GM12878 (cell line): Measurements from ENCODE around the gene CRHBP. TPM values are rescaled to one million over a fixed set of nuclear protein-coding genes. Genes with fewer than 3 reads are reported as not detected.
"Not testable (repeated sequence)": the region's sequence is repeated elsewhere in the genome, so short reads cannot be mapped to it uniquely, and the experiment has no call there.

ENCODE experiments used
- ATAC-seq: fragments of 200-7000 bp; cut with Tn5 transposase; 3 replicates; pipeline ENCODE4 v1.9.1; 2020; ENCODE audit warnings: mild to moderate bottlenecking, moderate library complexity
- BruUV-seq: library from RNA; stranded (reverse); fragments of 400-500 nt; replicated peaks from 2 replicates; lab custom pipeline; 2021; lab: Mats Ljungman, UMichigan
- CTCF ChIA-PET: fragments of 300-600 bp; sonication (Branson Sonifier 250); formaldehyde crosslinking; extraction: SDS; loops from one replicate; lab custom pipeline; 2021; ENCODE audit warnings: inconsistent platforms; lab: Yijun Ruan, JAX
- POLR2A ChIA-PET: fragments of 350-600 bp; formaldehyde crosslinking; extraction: SDS; loops from one replicate; lab custom pipeline; 2021; ENCODE audit warnings: inconsistent platforms; lab: Charles Lee
- RAD21 ChIA-PET: fragments of 300-600 bp; sonication (Branson Sonifier 250); formaldehyde crosslinking; loops from one replicate; lab custom pipeline; 2023; ENCODE audit warnings: antibody characterized with exemption; ENCODE audit not compliant: unreplicated experiment; lab: Charles Lee
- SMC1A ChIA-PET: fragments of 300-600 bp; sonication (Branson Sonifier 250); formaldehyde crosslinking; loops from one replicate; lab custom pipeline; 2023; ENCODE audit not compliant: unreplicated experiment, uncharacterized antibody; lab: Charles Lee
- DNase-seq: peaks from one replicate; pipeline ENCODE4 v3.0.0-alpha.2; 2011; ENCODE audit warnings: low read depth, low spot score
- FAIRE-seq: peaks from 3 replicates; lab custom pipeline; 2011; peaks lifted over from hg19 to GRCh38; lab: Jason Lieb, UNC
- H2AFZ ChIP-seq: 2 replicates; pipeline ENCODE4 v1.6.0; 2011; ENCODE audit warnings: low read depth, low read length, control low read depth; ENCODE audit not compliant: control insufficient read depth
- H3K27ac ChIP-seq: 2 replicates; pipeline ENCODE4 v1.5.1; 2011; ENCODE audit warnings: control low read depth; ENCODE audit not compliant: control insufficient read depth, insufficient read depth
- H3K27me3 ChIP-seq, 2 experiments: replicated peaks in 1 of 2; 2 replicates each; pipeline versions ENCODE4 v1.6.0 to v1.6.1; 2011; ENCODE audit warnings: low read length in 1 of 2; ENCODE audit not compliant: control insufficient read depth in 2 of 2, insufficient read depth in 2 of 2
- H3K36me3 ChIP-seq, 2 experiments: 2 replicates each; pipeline ENCODE4 v1.5.1; 2011; ENCODE audit warnings: low read length in 1 of 2; ENCODE audit not compliant: control insufficient read depth in 2 of 2, insufficient read depth in 2 of 2
- H3K4me1 ChIP-seq: 2 replicates; pipeline ENCODE4 v1.6.1; 2011; ENCODE audit warnings: mild to moderate bottlenecking, low read length, moderate library complexity, mixed read lengths; ENCODE audit not compliant: control insufficient read depth, insufficient read depth
- H3K4me2 ChIP-seq: 2 replicates; pipeline ENCODE4 v1.6.0; 2011; ENCODE audit warnings: control low read depth; ENCODE audit not compliant: control insufficient read depth, insufficient read depth
- H3K4me3 ChIP-seq: fragments of 200-600 bp; sonication (generic); 2 replicates; pipeline ENCODE4 v1.5.1; 2016
- H3K79me2 ChIP-seq: 2 replicates; pipeline ENCODE4 v1.6.0; 2011; ENCODE audit warnings: low read length; ENCODE audit not compliant: control insufficient read depth, insufficient read depth
- H3K9ac ChIP-seq: 2 replicates; pipeline ENCODE4 v1.8.0; 2011; ENCODE audit warnings: low read length, control low read depth, mixed read lengths; ENCODE audit not compliant: control insufficient read depth, insufficient read depth
- H3K9me3 ChIP-seq: replicated peaks from 3 replicates; pipeline ENCODE4 v1.5.1; 2011; ENCODE audit warnings: mild to moderate bottlenecking, low read length; ENCODE audit not compliant: control insufficient read depth, insufficient read depth
- H4K20me1 ChIP-seq: 2 replicates; pipeline ENCODE4 v1.6.0; 2011; ENCODE audit not compliant: control insufficient read depth, insufficient read depth
- CBFB ChIP-seq: IDR thresholded peaks from 2 replicates; pipeline ENCODE4 v1.6.1; 2016; ENCODE audit warnings: antibody characterized with exemption, low read depth
- E4F1 ChIP-seq: fragments of 450-650 bp; IDR thresholded peaks from 2 replicates; pipeline ENCODE4 v1.6.1; 2018; ENCODE audit warnings: borderline replicate concordance, mild to moderate bottlenecking; ENCODE audit not compliant: partially characterized antibody
- HDGF ChIP-seq: fragments of 450-650 bp; IDR thresholded peaks from 2 replicates; pipeline ENCODE4 v1.6.1; 2016; ENCODE audit warnings: antibody characterized with exemption
- IKZF2 ChIP-seq, 2 experiments: fragments of 450-650 bp; IDR thresholded peaks; 2 replicates each; pipeline ENCODE4 v1.6.1; 2017; ENCODE audit warnings: mild to moderate bottlenecking in 2 of 2, moderate library complexity in 2 of 2
- JUND ChIP-seq: IDR thresholded peaks from 2 replicates; pipeline ENCODE4 v1.6.1; 2012; ENCODE audit warnings: low read depth, mild to moderate bottlenecking, low read length, improper control_type of control experiment, moderate library complexity
- MYC ChIP-seq: IDR thresholded peaks from 2 replicates; pipeline ENCODE4 v1.6.1; 2011; ENCODE audit warnings: mild to moderate bottlenecking, low read length, moderate library complexity, inconsistent platforms; ENCODE audit not compliant: insufficient read depth, insufficient replicate concordance, insufficient read length, severe bottlenecking
- PKNOX1 ChIP-seq: fragments of 450-650 bp; IDR thresholded peaks from 2 replicates; pipeline ENCODE4 v1.6.1; 2016; ENCODE audit warnings: mild to moderate bottlenecking
- PML ChIP-seq: IDR thresholded peaks from 2 replicates; pipeline ENCODE4 v1.6.1; 2012; ENCODE audit warnings: low read length, inconsistent platforms
- WGBS: methylation state at CpG from one replicate; pipeline ENCODE4 v1.1.6; 2016; ENCODE audit warnings: low lambda C conversion rate; ENCODE audit not compliant: insufficient replicate concordance, insufficient coverage; ENCODE audit errors: missing lambda C conversion rate; 5-methylcytosine and 5-hydroxymethylcytosine counted together
- in situ Hi-C: fragments of 300-500 bp; cut with MboI; formaldehyde crosslinking; loops from 9 replicates; pipeline ENCODE4 v1.14.3; 2018; ENCODE audit warnings: mixed read lengths
- intact Hi-C: fragments of 100-400 bp; cut with micrococcal nuclease; formaldehyde crosslinking; loops from one replicate; pipeline ENCODE4 v1.14.2; 2022; ENCODE audit not compliant: unreplicated experiment
- polyA plus RNA-seq, 11 experiments: library from polyadenylated mRNA; depleted of rRNA in 4 of 11; unstranded in 6 of 11; stranded (reverse) in 5 of 11; fragments of >200 nt; fragmentation: Nextera tagmentation in 4 of 11; fragmentation: Illumina TruSeq in 1 of 11; extraction: Ambion mirVana in 4 of 11; extraction: Trizol in 1 of 11; gene quantifications; 1 replicate in 1 of 11; 2 replicates in 10 of 11; pipeline versions ENCODE4 v1.2.1 to v1.2.3, GENCODE V29; 2011 to 2016; ENCODE audit warnings: inconsistent platforms in 2 of 11, missing spikeins in 2 of 11, low read depth in 1 of 11
- total RNA-seq, 4 experiments: library from RNA; depleted of rRNA in 3 of 4; stranded (reverse); fragments of >200 nt in 3 of 4; fragmentation: Illumina TruSeq in 1 of 4; extraction: Trizol in 1 of 4; gene quantifications; 2 replicates each; pipeline versions ENCODE4 v1.2.1 to v1.2.3, GENCODE V29; 2013 to 2021

CRHBP gene
- total and polyA plus RNA-seq, 10 of the 15 experiments (the other 5 are each of a cell fraction or from before 2014, with no cell fraction given) = 0.04 to 0.32 TPM; not detected in 8

- TF ChIP-seq PML = no peak
- TF ChIP-seq CBFB = no peak
- TF ChIP-seq JUND = no peak
- no peak for TF ChIP-seq PKNOX1
- no peak for TF ChIP-seq E4F1
- no peak for TF ChIP-seq MYC
- no peak for TF ChIP-seq HDGF
- TF ChIP-seq IKZF2 (IDR thresholded peaks at IDR 0.05) = no peak
- TF ChIP-seq, all 136 proteins: peak for 0
- ChIA-PET SMC1A (no interaction called here), POLR2A (no interaction called here), CTCF (interaction anchor here (1.2 kb wide), 1 partner anchor 8 kb away, joined by 4 read pairs; no protein-coding TSS in a partner anchor), RAD21 (no interaction called here)
- intact Hi-C loops (no loop called here), in situ Hi-C loops (no loop called here)
- Histone ChIP-seq H3K4me3 (no peak overlapping the region), H3K9me3 (no peaks in the 10 kb centered on the region), H3K4me1 (no peaks in the 10 kb centered on the region), H3K27ac (no peak overlapping the region), H3K27me3 (peaks cover 0 to 1% of the 10 kb centered on the region in 2 experiments; a peak in 1 of 4 replicates), H3K79me2 (no peaks in the 10 kb centered on the region), H3K36me3 (no peaks in the 10 kb centered on the region), H3K9ac (no peak overlapping the region), H2AFZ (no peak overlapping the region), H4K20me1 (no peaks in the 10 kb centered on the region), H3K4me2 (no peak overlapping the region)
- no peak for ATAC-seq
- 41% methylated on average over 6 of the region's 6 CpGs for WGBS
- no TSS peak for BruUV-seq
- DNase-seq = no peak
- FAIRE-seq = no peak
Observed at GRCh38 chr5:76994337-76994736, 41.5 kb downstream of the CRHBP start.

GRCh38 chr5:76998251-76998650 is 45.4 kb downstream of the CRHBP start:
- BruUV-seq, H3K4me3 ChIP-seq, H3K4me1 ChIP-seq, H3K27ac ChIP-seq, H3K4me2 ChIP-seq, POLR2A ChIA-PET, H3K27me3 ChIP-seq, intact Hi-C loops, H4K20me1 ChIP-seq, CTCF ChIA-PET, H3K79me2 ChIP-seq, FAIRE-seq, H3K36me3 ChIP-seq, in situ Hi-C loops, ATAC-seq, DNase-seq, H3K9ac ChIP-seq, H3K9me3 ChIP-seq, SMC1A ChIA-PET, H2AFZ ChIP-seq, RAD21 ChIA-PET: not testable (repeated sequence)
- WGBS = 34% methylated on average over 4 of the region's 4 CpGs
